HepG2 (cell line): ENCODE results near the gene NHP2. TPM values are rescaled to one million over a fixed set of nuclear protein-coding genes. Genes with fewer than 3 reads are reported as not detected.

Source experiments
- EP300 ChIP-seq, 3 experiments: sonication (generic) in 1 of 3; formaldehyde crosslinking in 1 of 3; IDR thresholded peaks; 2 replicates each; pipeline versions ENCODE4 v1.5.1 to v1.6.1; 2011 to 2020; ENCODE audit warnings: low read depth in 2 of 3, low read length in 2 of 3, borderline replicate concordance in 1 of 3, improper control_type of control experiment in 1 of 3, mild to moderate bottlenecking in 1 of 3, missing genetic modification reagents in 1 of 3, moderate library complexity in 1 of 3
- FOSL2 ChIP-seq: sonication (generic); formaldehyde crosslinking; IDR thresholded peaks from 2 replicates; pipeline ENCODE4 v1.4.0; 2020; ENCODE audit warnings: missing genetic modification reagents
- FOXO1 ChIP-seq: sonication (generic); formaldehyde crosslinking; IDR thresholded peaks from 2 replicates; pipeline ENCODE4 v1.4.0; 2020; ENCODE audit warnings: missing genetic modification reagents
- GATA4 ChIP-seq: sonication (generic); IDR thresholded peaks from 2 replicates; pipeline ENCODE4 v1.6.1; 2016; ENCODE audit warnings: antibody characterized with exemption, low read depth, borderline replicate concordance
- IKZF4 ChIP-seq: sonication (generic); formaldehyde crosslinking; IDR thresholded peaks from 2 replicates; pipeline ENCODE4 v1.5.1; 2020; ENCODE audit warnings: borderline replicate concordance, mild to moderate bottlenecking, low read depth, missing genetic modification reagents; ENCODE audit errors: not compliant biosample characterization
- MXI1 ChIP-seq: IDR thresholded peaks from 3 replicates; pipeline ENCODE4 v1.6.1; 2012; ENCODE audit warnings: low read depth, low read length, inconsistent platforms, borderline replicate concordance
- MYC ChIP-seq: sonication (generic); formaldehyde crosslinking; IDR thresholded peaks from 2 replicates; pipeline ENCODE4 v1.9.0; 2021; ENCODE audit warnings: missing genetic modification reagents, borderline replicate concordance
- NFKB2 ChIP-seq: sonication (generic); formaldehyde crosslinking; IDR thresholded peaks from 2 replicates; pipeline ENCODE4 v1.4.0; 2020; ENCODE audit warnings: missing genetic modification reagents, borderline replicate concordance
- PHF21A ChIP-seq: sonication (generic); formaldehyde crosslinking; IDR thresholded peaks from 2 replicates; pipeline ENCODE4 v1.5.0; 2020; ENCODE audit warnings: mild to moderate bottlenecking, missing genetic modification reagents
- RELA ChIP-seq: sonication (generic); formaldehyde crosslinking; IDR thresholded peaks from 2 replicates; pipeline ENCODE4 v1.4.0; 2020; ENCODE audit warnings: missing genetic modification reagents
- TP53 ChIP-seq: sonication (generic); formaldehyde crosslinking; conservative IDR thresholded peaks from 2 replicates; pipeline ENCODE4 v1.4.0; 2020; ENCODE audit warnings: missing genetic modification reagents
- ZNF333 ChIP-seq: sonication (generic); formaldehyde crosslinking; IDR thresholded peaks from 2 replicates; pipeline ENCODE4 v1.4.0; 2020; ENCODE audit warnings: mild to moderate bottlenecking, missing genetic modification reagents, borderline replicate concordance
- ZNF614 ChIP-seq: IDR thresholded peaks from 2 replicates; pipeline ENCODE4 v1.6.1; 2018; ENCODE audit warnings: missing biosample characterization, missing genetic modification reagents, inconsistent platforms, borderline replicate concordance
- ZNF891 ChIP-seq: sonication (generic); formaldehyde crosslinking; IDR thresholded peaks from 2 replicates; pipeline ENCODE4 v1.5.0; 2020; ENCODE audit warnings: mild to moderate bottlenecking, missing genetic modification reagents
- polyA plus RNA-seq, 8 experiments: library from polyadenylated mRNA; depleted of rRNA in 3 of 8; stranded (reverse) in 7 of 8; unstranded in 1 of 8; fragments of >200 nt; fragmentation: Illumina TruSeq in 4 of 8; extraction: Trizol in 4 of 8; gene quantifications; 2 replicates each; pipeline versions ENCODE4 v1.2.1 to v1.2.3, GENCODE V29; 2011 to 2016; ENCODE audit warnings: low read depth in 4 of 8, missing spikeins in 1 of 8, mixed read lengths in 1 of 8; ENCODE audit not compliant: insufficient read depth in 1 of 8
- total RNA-seq, 5 experiments: library from RNA; depleted of rRNA; stranded (reverse); fragments of >200 nt; fragmentation: Illumina TruSeq; extraction: Trizol; gene quantifications; 2 replicates each; pipeline ENCODE4 v1.2.3, GENCODE V29; 2016; ENCODE audit warnings: low read depth in 1 of 5
- TF ChIP-seq, protein P1 (sequence below): sonication (generic); formaldehyde crosslinking; IDR thresholded peaks from 2 replicates; pipeline ENCODE4 v1.5.1; 2020; ENCODE audit warnings: missing genetic modification reagents, mild to moderate bottlenecking, borderline replicate concordance
- TF ChIP-seq, protein P2 (sequence below): sonication (generic); formaldehyde crosslinking; IDR thresholded peaks from 2 replicates; pipeline ENCODE4 v1.8.1; 2022; ENCODE audit warnings: low read depth, mild to moderate bottlenecking, missing genetic modification reagents
- TF ChIP-seq, protein P3 (sequence below): sonication (generic); formaldehyde crosslinking; IDR thresholded peaks from 2 replicates; pipeline ENCODE4 v1.4.0; 2020; ENCODE audit warnings: mild to moderate bottlenecking, missing genetic modification reagents
- TF ChIP-seq, protein P4 (sequence below): sonication (generic); formaldehyde crosslinking; IDR thresholded peaks from 2 replicates; pipeline ENCODE4 v1.4.0; 2020; ENCODE audit warnings: mild to moderate bottlenecking, missing genetic modification reagents

NHP2 gene
- total and polyA plus RNA-seq, 2 of the 13 experiments (the other 11 are each of a cell fraction or from before 2014, with no cell fraction given) = 56.2 to 96.1 TPM

DNA sequence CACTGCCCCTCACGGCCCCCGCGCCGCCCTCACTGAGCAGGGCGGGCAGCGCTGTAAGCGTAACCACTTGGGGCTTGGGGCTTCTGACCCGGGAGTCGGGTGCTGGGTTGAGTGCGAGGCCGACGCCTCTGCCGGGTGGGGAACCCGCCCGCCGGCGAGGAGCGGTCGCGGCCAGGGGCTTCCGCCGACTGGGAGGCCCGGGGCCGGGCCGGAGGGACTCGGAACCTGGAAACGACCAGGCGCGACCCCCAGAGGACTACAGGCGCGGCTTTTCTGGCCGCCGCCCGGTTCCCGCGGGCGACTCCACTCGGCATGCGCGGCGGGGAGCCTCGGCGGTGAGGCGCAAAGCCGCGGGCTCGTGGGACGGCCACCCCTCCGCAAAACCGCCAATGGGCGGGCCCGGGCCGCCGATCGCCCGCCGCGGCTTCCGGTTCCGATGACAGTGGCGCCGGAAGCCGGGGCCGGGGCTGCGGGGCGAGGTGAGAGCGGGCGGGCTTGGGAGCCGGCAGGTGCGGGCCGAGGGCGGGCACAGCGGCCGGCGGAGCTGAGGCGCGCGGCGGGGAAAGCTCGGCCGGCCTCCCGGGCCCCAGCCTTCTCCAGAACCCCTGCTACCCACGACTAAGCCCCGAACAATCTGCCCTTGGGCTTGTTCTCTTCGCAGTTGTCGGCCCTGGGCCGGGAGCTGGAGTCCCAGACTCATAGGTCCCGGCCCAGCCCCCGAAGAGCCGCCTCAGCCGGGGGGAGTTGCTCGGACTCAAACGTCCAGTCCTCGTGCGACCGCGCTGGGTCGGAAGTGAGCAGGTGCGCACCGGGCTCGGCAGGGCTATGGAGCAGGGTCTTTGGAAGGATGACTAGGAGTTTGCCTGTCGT, 22.9 kb downstream of the NHP2 start, which contains the start of gene RMND5B (continued):
- TF ChIP-seq, protein P1, sequence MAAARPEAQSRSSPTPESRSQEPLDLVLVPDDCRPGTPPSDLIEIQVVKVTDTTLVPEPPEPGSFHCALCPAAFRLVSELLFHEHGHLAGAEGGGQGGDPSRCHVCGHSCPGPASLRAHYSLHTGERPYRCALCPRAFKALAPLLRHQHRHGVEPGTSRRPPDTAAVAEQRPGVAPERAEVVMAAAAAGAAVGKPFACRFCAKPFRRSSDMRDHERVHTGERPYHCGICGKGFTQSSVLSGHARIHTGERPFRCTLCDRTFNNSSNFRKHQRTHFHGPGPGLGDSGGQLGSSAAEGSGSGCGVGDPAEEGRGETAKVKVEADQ = peak; percentile 21; the same call in 1 of the 2 replicates
- TF ChIP-seq, protein P2, sequence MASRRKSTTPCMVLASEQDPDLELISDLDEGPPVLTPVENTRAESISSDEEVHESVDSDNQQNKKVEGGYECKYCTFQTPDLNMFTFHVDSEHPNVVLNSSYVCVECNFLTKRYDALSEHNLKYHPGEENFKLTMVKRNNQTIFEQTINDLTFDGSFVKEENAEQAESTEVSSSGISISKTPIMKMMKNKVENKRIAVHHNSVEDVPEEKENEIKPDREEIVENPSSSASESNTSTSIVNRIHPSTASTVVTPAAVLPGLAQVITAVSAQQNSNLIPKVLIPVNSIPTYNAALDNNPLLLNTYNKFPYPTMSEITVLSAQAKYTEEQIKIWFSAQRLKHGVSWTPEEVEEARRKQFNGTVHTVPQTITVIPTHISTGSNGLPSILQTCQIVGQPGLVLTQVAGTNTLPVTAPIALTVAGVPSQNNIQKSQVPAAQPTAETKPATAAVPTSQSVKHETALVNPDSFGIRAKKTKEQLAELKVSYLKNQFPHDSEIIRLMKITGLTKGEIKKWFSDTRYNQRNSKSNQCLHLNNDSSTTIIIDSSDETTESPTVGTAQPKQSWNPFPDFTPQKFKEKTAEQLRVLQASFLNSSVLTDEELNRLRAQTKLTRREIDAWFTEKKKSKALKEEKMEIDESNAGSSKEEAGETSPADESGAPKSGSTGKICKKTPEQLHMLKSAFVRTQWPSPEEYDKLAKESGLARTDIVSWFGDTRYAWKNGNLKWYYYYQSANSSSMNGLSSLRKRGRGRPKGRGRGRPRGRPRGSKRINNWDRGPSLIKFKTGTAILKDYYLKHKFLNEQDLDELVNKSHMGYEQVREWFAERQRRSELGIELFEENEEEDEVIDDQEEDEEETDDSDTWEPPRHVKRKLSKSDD = no peak
- TF ChIP-seq NFKB2 (CRISPR knock-in tag) (0 out of 2 replicates have a peak, but pooled peaks have one; percentile 31), IKZF4 (CRISPR knock-in tag) (no peak), ZNF891 (CRISPR knock-in tag) (no peak), FOXO1 (CRISPR knock-in tag) (no peak), RELA (CRISPR knock-in tag) (no peak), PHF21A (CRISPR knock-in tag) (peak; percentile 75), FOSL2 (no peak), MYC (CRISPR knock-in tag) (peak; percentile 66; the same call in 1 of the 2 replicates), ZNF614 (no peak), ZNF333 (CRISPR knock-in tag) (peak; percentile 21; the same call in 1 of the 2 replicates), TP53 (CRISPR knock-in tag) (no peak), EP300 (IDR thresholded peaks at IDR 0.05; ENCODE audit: low read depth in 2 of 2, low read length in 2 of 2) (no peak), EP300 (CRISPR knock-in tag; IDR thresholded peaks at IDR 0.05; ENCODE audit: borderline replicate concordance) (no peak), MXI1 (peak; percentile 75; the same call in 1 of the 3 replicates), GATA4 (no peak)
- TF ChIP-seq, protein P3, sequence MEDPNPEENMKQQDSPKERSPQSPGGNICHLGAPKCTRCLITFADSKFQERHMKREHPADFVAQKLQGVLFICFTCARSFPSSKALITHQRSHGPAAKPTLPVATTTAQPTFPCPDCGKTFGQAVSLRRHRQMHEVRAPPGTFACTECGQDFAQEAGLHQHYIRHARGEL (CRISPR knock-in tag) = no peak
- TF ChIP-seq, protein P4, sequence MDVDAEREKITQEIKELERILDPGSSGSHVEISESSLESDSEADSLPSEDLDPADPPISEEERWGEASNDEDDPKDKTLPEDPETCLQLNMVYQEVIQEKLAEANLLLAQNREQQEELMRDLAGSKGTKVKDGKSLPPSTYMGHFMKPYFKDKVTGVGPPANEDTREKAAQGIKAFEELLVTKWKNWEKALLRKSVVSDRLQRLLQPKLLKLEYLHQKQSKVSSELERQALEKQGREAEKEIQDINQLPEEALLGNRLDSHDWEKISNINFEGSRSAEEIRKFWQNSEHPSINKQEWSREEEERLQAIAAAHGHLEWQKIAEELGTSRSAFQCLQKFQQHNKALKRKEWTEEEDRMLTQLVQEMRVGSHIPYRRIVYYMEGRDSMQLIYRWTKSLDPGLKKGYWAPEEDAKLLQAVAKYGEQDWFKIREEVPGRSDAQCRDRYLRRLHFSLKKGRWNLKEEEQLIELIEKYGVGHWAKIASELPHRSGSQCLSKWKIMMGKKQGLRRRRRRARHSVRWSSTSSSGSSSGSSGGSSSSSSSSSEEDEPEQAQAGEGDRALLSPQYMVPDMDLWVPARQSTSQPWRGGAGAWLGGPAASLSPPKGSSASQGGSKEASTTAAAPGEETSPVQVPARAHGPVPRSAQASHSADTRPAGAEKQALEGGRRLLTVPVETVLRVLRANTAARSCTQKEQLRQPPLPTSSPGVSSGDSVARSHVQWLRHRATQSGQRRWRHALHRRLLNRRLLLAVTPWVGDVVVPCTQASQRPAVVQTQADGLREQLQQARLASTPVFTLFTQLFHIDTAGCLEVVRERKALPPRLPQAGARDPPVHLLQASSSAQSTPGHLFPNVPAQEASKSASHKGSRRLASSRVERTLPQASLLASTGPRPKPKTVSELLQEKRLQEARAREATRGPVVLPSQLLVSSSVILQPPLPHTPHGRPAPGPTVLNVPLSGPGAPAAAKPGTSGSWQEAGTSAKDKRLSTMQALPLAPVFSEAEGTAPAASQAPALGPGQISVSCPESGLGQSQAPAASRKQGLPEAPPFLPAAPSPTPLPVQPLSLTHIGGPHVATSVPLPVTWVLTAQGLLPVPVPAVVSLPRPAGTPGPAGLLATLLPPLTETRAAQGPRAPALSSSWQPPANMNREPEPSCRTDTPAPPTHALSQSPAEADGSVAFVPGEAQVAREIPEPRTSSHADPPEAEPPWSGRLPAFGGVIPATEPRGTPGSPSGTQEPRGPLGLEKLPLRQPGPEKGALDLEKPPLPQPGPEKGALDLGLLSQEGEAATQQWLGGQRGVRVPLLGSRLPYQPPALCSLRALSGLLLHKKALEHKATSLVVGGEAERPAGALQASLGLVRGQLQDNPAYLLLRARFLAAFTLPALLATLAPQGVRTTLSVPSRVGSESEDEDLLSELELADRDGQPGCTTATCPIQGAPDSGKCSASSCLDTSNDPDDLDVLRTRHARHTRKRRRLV (CRISPR knock-in tag) = no peak
